GM12873 (cell line): ENCODE results near the gene L3MBTL4.

ENCODE experiments used
- CTCF ChIP-seq: IDR thresholded peaks from 2 replicates; pipeline ENCODE4 v1.5.1; 2012; ENCODE audit warnings: low read depth, mild to moderate bottlenecking, moderate library complexity, low read length, control low read depth; ENCODE audit not compliant: insufficient read depth; ENCODE audit errors: missing control alignments

Gene L3MBTL4

GRCh38 chr18:6405237-6406074, 9.3 kb downstream of the L3MBTL4 start:
- no peak for TF ChIP-seq CTCF

GRCh38 chr18:6404834-6405233, 9.9 kb downstream of the L3MBTL4 start:
- TF ChIP-seq CTCF, result no peak

GRCh38 chr18:6401687-6402086, 13.0 kb downstream of the L3MBTL4 start:
- TF ChIP-seq CTCF, result peak; percentile 23

- TF ChIP-seq CTCF, result no peak
Measured at GRCh38 chr18:6399776-6400175, 14.9 kb downstream of the L3MBTL4 start.

GRCh38 chr18:6397931-6398566, 16.7 kb downstream of the L3MBTL4 start:
- TF ChIP-seq CTCF, result no peak

- no peak for TF ChIP-seq CTCF
Measured at GRCh38 chr18:6396847-6397246, 17.9 kb downstream of the L3MBTL4 start.

GRCh38 chr18:6396276-6396675, 18.4 kb downstream of the L3MBTL4 start:
- TF ChIP-seq CTCF, result no peak
